ENCODE data around the gene TRAK1.
"Not testable (repeated sequence)": the region's sequence is repeated elsewhere in the genome, so short reads cannot be mapped to it uniquely, and the experiment has no call there.

Gene TRAK1

DNA sequence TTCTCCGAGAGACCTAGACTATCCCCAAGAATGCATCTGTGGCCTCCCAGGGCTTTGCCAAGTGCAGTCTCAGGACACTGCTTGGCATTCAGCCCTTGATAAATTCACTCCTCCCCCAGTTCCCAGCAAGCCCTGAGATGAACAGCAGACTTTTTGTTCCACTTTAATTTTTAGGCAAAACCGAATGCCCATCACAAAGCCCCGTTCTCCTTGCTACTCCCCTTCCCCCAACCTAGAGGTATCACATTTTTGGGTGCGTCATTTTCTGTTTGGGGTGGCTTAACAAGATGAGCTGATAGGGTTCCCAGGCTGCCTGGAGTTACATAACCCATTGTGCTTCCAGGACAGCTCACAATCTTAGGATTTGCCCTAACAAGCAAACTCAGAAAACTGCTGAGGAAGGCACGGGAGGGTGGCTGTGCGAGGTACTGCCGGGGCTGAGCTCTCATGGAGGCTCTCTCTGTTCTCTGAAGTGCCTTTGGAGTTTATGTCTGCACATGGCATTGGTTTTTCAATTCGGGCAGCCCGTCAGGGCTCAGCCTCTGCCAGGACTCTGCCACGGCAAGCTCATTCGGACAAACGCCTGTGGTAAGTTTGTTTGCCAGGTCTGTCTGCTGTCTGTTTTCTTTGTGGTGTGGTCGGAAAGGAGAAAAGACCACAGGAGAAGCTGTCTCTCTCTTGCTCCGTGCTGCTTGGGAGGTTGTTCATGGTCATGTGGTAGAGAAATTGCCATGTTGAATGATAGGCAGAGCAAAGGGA, at the start of gene TRAK1:
TSS of gene TRAK1 (plus strand) at position 385 of the 759 bp plus-strand sequence. CDS start at position 498, 113 bp downstream.
- DNase-seq, result no peak

DNA sequence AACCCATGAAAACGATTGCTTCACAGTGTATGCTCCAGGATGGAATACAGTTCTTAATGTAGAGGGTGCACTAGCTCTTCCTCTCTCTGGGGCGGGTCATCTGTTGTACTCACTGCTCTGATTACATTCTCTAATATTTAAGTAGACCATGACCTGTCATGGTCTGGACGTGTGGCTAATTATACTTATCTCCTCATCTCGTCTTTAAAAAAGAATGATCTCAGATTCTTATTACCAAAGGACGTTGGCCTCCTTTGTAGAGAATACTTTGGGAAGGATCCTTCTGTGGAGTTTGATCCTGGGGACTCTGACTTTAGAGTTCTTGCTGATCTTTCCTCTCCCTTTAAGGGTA, 48.4 kb upstream of the TRAK1 start:
- no peak for DNase-seq

DNA sequence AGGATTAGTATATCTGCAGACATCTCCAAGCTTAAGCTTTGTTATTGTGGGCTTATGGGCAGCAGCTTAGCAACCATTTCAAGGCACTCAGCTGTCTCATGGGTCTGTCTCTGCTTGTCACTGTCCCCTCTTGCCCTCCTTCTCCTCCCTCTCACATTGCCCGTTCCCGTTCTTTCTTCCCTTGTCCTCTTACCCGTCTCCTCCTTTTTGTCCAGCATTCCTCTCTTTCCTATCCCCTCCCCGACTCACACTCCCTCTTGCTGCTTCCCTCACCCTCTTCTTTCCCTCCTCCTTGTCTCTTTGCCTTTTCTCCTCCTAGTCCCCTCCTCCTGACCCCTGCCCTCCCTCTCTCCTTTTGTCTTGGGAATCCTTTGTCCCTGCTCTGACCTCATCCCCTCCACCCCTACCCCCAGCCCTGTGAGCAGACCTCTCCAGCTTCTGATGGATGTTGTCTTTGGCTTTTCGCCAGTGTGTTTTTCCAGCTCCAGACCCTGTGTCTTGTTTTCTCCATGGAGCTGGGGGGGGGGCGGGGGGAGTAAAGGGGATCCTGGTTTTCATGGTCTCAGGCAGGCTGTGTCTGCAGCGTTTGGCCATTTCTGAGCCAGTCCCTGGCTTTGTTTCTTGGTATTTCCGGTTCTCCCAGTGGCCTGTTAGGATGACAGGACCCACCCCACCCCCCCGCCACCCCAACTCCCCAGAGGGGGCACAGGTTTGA, 47.9 kb upstream of the TRAK1 start:
- DNase-seq, result no peak

- DNase-seq, result no peak
These were observed 45.4 kb upstream of the TRAK1 start for GRCh38 chr3:42045708-42046243.

DNA sequence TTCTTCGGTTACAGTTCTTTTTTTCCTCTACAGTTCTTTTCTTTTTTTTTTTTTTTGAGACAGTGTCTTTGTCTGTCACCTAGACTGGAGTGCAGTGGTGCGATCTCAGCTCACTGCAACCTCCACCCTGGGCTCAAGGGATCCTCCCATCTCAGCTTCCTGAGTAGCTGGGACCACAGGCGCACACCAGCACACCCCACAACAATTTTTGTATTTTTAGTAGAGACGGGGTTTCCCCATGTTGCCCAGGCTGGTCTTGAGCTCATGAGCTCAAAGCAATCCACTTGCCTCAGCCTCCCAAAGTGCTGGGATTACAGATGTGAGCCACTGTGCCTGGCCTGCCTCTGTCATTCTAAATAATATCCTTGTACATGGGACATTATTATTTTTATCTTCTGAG, 42.6 kb upstream of the TRAK1 start:
- DNase-seq, result not testable (repeated sequence)

DNA sequence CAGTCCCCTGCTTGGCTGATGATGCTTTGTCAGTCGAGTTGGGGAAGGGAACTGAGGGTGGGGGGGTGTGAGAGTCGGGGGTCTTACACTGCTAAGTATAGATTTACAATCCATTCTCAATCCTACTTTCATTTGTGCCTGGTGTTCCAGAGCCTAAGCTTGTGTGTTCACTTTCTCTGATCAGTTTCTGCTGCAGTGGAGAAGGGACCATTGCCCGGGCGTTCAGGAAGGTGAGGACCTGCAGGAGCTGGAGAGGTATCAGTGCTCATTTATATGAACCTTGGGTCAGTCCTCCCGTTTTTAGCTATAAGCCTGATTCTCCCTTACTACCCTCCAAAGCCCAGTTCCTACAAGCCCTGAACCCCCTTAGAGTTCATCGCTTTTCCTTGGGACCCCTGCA, 41.0 kb upstream of the TRAK1 start:
- DNase-seq, result no peak

DNA sequence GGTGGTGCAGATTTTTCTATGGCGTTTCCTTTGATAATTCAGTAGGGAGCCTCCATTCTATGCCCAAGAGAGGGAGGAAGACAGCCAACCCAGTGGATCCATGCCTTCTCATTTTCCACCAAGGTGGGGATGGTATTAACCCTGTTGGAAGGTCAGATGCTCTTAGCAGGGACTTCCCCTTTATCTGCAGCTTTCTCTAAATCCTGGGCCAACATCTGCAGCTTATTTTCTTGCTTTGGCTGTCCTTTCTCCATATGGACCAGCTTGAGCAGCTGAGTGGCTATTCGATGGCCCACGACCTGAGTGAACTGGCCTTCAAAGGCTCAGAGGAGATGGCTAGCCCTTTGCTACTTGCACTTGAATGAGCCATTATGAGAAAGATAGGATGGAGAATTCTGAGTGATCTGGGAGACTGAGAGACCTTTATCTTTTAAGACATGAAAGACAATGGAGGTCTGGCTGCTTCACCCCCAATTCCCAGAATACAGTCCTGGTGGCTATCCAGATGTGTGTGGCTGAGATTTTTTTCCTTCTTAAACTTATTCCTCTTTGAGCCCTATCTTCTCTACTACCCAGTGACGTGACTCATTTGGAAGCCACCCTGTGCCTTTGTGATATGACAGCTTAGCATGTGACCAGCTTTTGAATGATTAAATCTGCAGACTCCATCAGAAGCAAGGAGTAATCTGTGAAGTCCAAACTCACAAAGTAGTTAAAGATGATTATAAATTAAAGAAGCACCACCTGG, 39.6 kb upstream of the TRAK1 start:
- no peak for DNase-seq

DNA sequence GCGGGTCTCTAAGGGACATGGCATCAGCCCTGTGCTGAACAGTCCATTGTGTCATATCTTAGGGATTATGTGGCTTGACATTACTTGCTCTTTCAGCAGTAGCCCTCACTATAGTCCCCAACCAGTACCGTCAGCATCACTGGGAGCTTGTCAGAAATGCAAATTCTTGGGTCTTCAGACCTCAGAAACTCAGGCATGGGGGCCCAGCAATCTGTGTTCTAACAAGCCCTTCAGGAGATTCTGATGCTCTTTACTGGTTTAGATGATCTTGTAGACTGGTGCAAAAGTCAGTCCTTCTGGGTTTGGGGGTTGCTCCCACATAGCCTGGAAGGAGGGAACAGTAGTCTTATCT, 39.0 kb upstream of the TRAK1 start:
- DNase-seq, result no peak

DNA sequence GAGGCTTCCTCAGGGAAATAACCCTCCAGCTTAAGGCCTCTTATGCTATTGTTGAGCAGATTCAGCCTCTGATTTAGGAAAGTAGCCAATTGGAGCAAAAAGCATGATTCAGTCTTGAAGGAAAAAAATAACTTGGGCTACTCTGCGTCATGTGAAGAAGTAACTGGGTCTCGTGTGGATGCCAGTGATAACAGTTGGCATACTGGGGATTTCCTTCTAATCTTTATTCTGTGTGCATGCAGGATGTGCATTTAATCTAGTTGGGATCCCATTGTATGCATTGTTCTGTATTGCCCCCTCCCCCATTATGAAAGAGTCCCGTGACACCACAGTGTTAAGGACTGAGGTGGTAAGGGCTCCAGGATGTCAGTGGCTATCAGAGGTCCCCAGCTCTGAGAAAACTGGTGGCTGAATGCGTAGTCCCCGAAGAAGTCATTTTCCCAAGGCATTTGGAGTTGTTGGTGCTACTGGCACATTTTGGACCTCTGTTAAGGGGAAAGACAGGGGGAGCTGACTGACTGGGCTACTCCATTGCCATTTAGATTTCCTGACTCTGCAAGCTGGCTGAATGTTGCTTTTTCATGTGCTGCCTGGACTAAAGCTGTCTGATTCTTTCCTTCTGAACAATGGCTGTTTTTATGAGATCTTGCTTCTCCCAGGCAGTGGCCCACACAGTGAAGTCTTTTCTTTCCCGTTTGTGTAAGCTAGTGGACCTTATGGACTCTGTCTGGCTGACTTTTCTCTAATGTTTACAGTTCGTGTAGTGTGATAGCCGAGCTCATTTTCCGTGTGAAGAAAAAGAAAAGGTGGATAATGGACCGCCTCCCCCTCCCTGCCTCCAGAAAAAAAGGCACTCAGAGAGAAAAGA, 38.4 kb upstream of the TRAK1 start:
- no peak for DNase-seq

DNA sequence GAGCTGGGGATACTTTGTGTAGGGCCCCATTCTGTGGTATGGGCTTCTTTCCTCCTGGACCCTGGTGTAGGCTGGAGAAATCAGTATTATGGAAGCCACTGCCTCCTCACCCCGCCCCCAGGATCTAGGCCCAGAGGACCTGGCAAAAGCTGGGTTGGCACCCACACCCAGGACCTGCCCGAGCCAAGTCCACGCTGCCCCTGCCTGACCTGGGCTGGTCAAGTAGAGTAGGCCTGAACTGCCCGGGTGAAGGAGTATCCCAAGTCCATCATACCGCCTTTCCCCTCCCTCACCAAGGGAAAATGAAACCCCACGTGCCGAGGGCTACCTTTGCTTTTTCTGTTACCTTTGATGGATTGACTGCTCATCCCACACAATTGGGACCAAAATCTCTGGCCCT, 37.7 kb upstream of the TRAK1 start:
- no peak for DNase-seq

- DNase-seq, result no peak
These were observed 35.9 kb upstream of the TRAK1 start for GRCh38 chr3:42055291-42055690.

DNA sequence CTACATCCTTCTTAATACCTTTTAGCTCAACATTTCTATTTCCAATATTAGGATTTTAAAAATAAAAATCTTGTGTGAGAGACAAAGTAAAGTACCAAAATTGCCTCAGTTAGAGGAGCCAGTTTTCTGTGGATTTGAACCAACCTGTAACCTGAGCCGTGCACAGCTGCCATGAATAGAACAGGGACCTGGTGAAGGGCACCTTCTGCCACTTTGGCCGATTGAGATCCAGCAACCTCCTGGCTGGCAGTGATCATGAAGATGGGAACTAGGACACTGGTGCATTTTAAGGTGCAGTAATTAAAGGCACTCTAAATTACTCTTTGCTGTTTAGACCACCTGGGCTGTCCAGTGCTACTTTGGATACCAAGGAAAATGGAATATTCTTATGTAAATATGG, 34.3 kb upstream of the TRAK1 start:
- no peak for DNase-seq

DNA sequence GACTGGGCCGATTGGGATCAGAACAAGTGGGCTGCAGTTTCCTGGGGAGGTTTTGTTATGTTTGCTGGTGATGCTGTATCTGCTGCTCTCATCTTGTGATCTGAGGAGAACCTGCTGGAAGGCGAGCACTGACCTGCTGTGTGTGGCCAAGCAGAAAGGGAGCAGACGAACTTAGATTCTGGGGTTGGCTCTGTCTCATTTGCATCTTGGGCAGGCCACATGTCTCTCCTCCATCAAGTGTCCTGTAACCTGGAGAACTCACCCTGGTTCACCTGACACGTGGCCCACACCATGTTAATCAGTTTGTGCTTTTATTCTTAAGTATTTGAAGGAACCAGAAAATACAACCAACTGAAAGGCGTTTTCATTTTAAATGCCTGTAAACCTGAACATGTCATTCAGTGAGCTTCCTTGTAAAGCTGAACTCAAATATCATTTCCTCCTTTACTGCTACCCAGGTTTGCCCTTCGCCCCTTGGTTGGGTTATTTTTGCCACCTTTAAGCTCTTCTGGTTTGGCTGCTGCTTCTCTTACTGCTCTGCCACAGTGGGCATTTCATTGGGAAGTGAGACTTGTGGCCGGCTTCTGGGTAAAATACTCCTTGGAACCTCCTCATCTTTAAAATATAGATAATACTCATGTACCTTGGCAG, 33.5 kb upstream of the TRAK1 start:
- no peak for DNase-seq

DNA sequence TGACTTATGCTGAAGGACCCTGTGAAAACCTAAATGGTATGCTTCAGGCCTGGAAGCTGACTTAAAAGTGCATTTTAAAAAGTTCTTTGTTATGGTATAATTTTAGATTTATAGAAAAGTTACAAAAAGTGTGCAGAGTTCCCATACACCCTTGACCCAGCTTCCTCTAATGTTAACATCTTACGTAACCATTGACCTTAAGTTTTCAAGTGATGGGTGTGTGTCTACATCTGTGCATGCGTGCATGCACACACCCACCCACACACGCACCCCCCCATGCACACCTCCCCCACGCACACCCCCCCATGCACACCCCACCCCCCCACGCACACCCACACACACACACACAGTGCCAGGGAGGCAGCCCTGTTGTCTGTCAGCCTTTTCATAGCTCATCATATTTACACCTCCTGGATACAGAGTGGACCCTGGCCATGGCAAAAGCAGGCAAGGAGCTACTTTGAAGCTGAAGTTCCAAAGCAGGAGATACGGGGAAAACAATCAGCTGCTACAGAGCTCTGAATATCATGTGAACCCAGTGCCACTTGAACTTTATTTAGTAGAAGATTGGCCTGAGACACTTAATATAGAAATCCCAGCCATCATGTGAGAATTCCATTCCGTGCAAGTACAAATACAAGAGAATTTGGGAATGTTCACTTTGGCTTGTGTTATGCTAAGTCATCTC, 30.0 kb upstream of the TRAK1 start:
- DNase-seq, result no peak

- no peak for DNase-seq
These were observed 29.3 kb upstream of the TRAK1 start for GRCh38 chr3:42061713-42062380.

DNA sequence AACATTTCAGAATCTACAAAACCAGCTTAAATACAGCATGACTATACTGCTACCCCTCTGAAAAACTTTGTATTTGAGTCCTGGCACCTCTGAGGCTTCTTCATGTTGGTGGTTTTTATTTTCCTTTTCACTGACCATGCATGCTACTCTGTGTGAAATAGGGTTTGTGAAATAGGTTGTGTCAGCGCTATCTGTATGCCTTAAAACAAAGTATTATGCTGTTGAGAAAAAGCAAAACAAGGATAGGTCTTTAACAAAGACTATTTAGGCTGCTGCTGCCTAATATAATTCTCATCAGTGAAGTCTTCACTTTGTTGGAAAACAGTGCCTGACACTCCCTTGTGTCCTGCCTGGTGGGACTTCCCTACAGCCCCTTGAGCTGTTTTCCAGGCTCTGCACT, 28.7 kb upstream of the TRAK1 start:
- DNase-seq, result no peak

DNA sequence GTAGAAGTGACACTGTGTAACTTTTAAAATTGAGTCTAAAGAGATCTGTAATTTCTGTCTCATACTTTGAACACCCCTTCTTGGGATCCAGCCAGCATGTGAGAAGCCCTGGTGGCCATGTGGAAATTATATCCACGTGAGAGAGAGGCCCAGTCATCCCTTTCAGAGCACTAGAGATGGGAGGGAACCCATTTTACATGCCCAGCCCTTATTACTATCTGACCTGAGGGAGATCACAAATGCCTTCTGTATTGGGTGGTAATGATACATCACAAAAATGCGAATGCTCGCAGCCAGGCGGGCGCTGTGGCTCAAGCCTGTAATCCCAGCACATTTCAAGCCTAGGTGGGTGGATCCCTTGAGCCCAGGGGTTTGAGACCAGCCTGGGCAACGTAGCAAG, 27.3 kb upstream of the TRAK1 start:
- DNase-seq, result no peak

DNA sequence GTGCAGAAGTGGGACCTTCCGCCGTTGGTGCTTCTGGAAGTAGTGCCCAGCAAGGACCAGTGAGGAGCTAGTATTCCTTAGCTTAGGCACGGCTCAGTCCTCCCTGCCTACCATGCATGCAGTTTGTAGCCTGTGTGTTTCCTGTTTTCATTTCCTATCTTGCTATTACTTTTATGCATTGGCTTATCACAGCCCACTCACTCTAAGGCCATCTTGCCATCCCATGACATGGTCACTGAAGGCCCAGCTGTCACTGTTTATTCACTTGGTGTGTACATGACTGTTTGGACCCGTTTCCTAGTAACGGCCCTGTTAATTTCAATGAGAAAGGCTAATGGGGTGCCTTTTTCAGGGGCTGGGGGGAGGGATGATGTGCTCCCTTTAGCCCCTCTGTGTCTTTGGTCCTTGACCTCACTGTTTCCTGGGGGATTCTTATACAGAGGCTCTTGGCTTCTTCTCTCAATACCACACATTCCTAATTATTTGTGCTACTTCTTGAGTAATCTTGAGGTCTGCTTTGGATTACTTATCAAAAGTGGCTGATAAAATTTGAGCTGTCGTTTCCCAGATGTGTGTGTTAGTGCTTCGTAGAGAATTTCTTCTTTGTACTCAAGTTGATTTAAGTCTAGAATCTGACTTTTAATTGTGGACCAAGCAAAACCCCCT, 24.5 kb upstream of the TRAK1 start:
- DNase-seq, result no peak

- DNase-seq, result no peak
These were observed 23.8 kb upstream of the TRAK1 start for GRCh38 chr3:42067326-42067725.

- no peak for DNase-seq
These were observed 22.7 kb upstream of the TRAK1 start for GRCh38 chr3:42068303-42069088.
